ENCODE data around the gene RALY.

Gene RALY

DNA sequence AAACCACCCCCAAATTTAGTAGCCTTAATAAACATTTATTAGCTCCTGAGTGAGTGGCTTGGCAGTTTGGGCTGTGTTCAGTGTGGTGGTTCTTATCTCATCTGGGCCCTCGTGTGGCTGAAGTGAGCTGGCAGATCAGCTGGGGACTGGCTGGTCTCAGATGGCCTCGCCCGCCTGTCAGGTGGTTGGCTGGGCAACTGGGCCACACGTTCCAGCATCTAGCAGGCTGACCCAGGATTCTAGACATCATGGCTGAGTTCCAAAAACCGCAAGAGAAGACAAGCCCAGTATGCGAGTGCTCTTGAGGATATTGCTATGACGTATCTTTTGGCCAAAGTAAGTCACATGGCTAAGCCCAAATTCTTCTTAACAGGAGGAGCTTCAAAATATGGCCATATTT is 89.4 kb downstream of the RALY start:
- no peaks in the 10 kb centered on the region for H3K9me3 ChIP-seq (ENCODE audit: insufficient read depth, low read depth, low read length)
- H3K27me3 ChIP-seq (ENCODE audit: insufficient read depth, low read length): no peaks in the 10 kb centered on the region
- H3K36me3 ChIP-seq (ENCODE audit: insufficient read depth, low read length): peaks cover 66% of the 10 kb centered on the region
- 90% methylated on average over 7 of the region's 7 CpGs for WGBS
- H3K9ac ChIP-seq (ENCODE audit: low read depth, low read length): no peak overlapping the region
- H3K27ac ChIP-seq (ENCODE audit: low read depth, low read length): no peak overlapping the region
- H3K4me1 ChIP-seq (ENCODE audit: insufficient read depth, low read length): no peaks in the 10 kb centered on the region
- no peak overlapping the region for H3K4me3 ChIP-seq (ENCODE audit: low read length)

DNA sequence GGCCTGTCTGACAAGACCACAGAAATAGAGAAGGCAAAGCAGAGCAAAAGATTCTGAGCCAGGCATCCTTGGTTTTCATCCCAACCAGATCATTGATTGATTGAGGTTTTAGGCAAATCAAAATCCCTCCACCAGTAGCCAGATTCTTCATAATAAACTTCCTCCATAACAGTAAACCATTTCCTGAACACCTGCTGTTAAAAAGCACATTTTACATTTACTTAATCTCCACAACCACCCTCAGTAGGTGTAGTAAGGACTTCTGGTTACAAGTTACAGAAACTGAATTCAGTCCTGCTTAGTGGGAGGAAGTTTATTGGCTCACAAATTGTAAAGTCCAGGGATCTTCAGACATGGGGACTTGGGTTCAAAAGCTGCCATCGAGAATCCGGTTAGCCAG is 90.1 kb downstream of the RALY start:
- Histone ChIP-seq H3K27ac (ENCODE audit: low read depth, low read length) (no peak overlapping the region), H3K4me3 (ENCODE audit: low read length) (no peak overlapping the region), H3K9me3 (ENCODE audit: insufficient read depth, low read depth, low read length) (no peaks in the 10 kb centered on the region), H3K9ac (ENCODE audit: low read depth, low read length) (no peak overlapping the region), H3K4me1 (ENCODE audit: insufficient read depth, low read length) (no peaks in the 10 kb centered on the region), H3K27me3 (ENCODE audit: insufficient read depth, low read length) (no peaks in the 10 kb centered on the region), H3K36me3 (ENCODE audit: insufficient read depth, low read length) (peaks cover 66% of the 10 kb centered on the region)
- 93% methylated on average over 2 of the region's 2 CpGs for WGBS

DNA sequence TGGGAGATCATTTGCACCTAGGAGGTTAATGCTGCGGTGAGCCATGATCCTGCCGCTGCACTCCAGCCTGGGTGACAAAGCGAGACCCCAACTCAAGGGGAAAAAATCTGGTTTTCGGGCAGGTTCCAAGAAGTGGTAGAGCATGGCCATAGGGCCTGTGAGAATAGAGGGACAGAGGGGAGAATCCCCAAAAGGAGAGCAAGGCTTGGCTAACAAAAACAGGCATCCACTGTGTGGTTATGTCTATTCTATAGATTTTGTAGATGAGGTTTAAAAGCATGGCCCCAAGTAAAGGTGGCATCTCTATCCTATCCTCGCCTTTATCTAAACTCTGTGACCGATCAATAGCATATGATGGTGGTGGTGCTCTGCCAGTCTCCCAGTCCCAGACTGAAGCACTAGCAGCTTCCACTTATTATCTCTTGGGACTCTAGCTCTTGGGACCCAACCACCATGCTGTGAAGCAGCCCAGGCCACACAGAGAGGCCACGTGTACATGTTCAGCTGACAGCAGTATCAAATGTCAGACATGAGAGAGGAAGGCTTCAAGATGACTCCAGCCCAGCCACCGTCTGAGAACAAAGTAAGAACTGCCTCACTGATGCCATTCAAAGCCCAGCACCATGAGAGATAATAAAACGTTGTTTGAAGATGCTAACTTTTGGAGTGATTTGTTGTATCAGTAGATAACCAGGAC is 90.7 kb downstream of the RALY start:
- H3K4me1 ChIP-seq (ENCODE audit: insufficient read depth, low read length): no peaks in the 10 kb centered on the region
- peaks cover 66% of the 10 kb centered on the region for H3K36me3 ChIP-seq (ENCODE audit: insufficient read depth, low read length)
- no peak overlapping the region for H3K27ac ChIP-seq (ENCODE audit: low read depth, low read length)
- H3K9me3 ChIP-seq (ENCODE audit: insufficient read depth, low read depth, low read length): no peaks in the 10 kb centered on the region
- 94% methylated on average over 9 of the region's 9 CpGs for WGBS
- no peaks in the 10 kb centered on the region for H3K27me3 ChIP-seq (ENCODE audit: insufficient read depth, low read length)
- H3K9ac ChIP-seq (ENCODE audit: low read depth, low read length): no peak overlapping the region
- H3K4me3 ChIP-seq (ENCODE audit: low read length): no peak overlapping the region

DNA sequence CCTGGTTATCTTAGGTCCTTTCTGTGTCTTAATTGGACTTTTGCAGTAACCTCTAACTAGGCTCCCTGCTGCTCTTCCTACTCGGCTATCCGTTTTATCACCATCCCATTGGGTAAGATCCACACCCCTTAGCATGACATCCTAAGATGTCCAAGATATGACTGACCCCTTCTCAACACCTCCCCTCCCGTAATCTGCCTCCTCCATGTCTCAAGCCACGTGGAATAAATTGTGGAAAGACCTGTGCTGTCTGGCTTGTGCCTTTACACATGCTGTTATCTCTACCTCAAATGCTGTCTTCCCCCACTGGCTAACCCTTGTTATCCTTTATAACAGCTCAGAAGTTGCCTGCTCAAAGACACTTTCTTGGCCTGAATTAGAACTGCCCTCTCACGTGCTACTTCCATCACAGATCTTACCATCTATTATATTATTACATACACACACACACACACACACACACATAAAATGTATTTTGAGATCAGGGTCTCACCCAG is 91.9 kb downstream of the RALY start:
- 93% methylated on average over 5 of the region's 5 CpGs for WGBS
- Histone ChIP-seq H3K4me3 (ENCODE audit: low read length) (no peak overlapping the region), H3K27me3 (ENCODE audit: insufficient read depth, low read length) (no peaks in the 10 kb centered on the region), H3K27ac (ENCODE audit: low read depth, low read length) (no peak overlapping the region), H3K4me1 (ENCODE audit: insufficient read depth, low read length) (no peaks in the 10 kb centered on the region), H3K9ac (ENCODE audit: low read depth, low read length) (no peak overlapping the region), H3K9me3 (ENCODE audit: insufficient read depth, low read depth, low read length) (no peaks in the 10 kb centered on the region), H3K36me3 (ENCODE audit: insufficient read depth, low read length) (peaks cover 71% of the 10 kb centered on the region)

DNA sequence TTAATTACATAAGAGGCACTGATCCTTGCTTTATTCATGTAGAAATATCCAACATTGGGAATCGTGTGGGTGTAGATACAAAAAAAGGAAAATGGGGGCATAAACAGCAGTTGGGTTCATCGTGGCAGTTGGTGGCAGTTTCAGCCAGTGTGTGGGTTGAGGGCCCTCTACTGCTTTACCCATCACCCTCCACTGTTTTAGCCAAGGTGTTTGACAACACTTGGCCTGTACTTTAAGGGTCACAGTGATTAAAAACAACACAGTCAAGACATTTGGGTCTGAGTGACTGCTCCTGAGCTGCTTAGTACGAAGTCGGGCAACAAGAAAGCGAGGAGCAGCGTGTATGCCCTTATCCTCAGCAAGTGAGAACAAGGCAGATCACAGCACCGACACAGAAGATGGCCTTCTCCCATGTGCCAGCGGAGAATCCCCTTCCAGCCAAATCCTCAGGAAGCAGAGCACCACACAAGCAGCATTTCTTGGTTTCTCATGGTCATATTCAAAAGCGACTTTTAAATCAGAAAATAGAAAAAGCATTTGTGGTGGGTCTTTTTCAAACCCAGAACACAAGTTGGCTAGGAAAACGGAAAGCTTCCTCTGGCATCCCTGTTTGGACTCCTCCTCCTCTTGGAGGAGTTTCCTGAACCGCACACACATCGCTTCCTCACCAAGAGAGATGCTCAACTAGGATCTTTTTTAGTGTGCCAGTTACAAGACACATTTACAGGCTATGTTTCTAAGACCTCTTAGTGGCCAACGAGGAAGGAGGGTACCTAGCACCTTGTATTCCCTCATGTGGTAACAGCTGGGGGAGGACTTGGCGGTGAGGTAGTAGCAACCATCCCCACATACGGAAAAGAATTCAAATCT is 94.8 kb downstream of the RALY start:
- peaks cover 77% of the 10 kb centered on the region for H3K36me3 ChIP-seq (ENCODE audit: insufficient read depth, low read length)
- H3K27ac ChIP-seq (ENCODE audit: low read depth, low read length): no peak overlapping the region
- no peaks in the 10 kb centered on the region for H3K4me1 ChIP-seq (ENCODE audit: insufficient read depth, low read length)
- no peaks in the 10 kb centered on the region for H3K9me3 ChIP-seq (ENCODE audit: insufficient read depth, low read depth, low read length)
- H3K9ac ChIP-seq (ENCODE audit: low read depth, low read length): no peak overlapping the region
- no peaks in the 10 kb centered on the region for H3K27me3 ChIP-seq (ENCODE audit: insufficient read depth, low read length)
- WGBS: 95% methylated on average over 15 of the region's 15 CpGs
- H3K4me3 ChIP-seq (ENCODE audit: low read length): no peak overlapping the region

DNA sequence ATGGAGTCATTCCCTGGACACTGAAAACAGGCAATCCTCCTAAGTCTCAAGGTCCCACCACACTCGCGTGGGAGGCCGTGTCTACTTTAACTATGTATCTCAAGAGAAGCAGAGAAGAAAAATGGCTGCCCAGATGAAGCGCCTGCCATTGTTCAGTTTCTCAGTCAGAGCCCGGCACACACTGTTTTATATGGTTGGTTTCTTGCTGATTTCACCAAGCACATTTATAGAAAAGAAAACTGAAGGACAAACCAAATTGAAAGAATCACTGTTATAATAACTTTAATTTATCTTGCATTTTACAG is 95.4 kb downstream of the RALY start:
- H3K4me1 ChIP-seq (ENCODE audit: insufficient read depth, low read length): no peaks in the 10 kb centered on the region
- H3K4me3 ChIP-seq (ENCODE audit: low read length): no peak overlapping the region
- no peak overlapping the region for H3K27ac ChIP-seq (ENCODE audit: low read depth, low read length)
- peaks cover 77% of the 10 kb centered on the region for H3K36me3 ChIP-seq (ENCODE audit: insufficient read depth, low read length)
- H3K9me3 ChIP-seq (ENCODE audit: insufficient read depth, low read depth, low read length): no peaks in the 10 kb centered on the region
- H3K27me3 ChIP-seq (ENCODE audit: insufficient read depth, low read length): no peaks in the 10 kb centered on the region
- WGBS: 100% methylated on average over 3 of the region's 5 CpGs
- H3K9ac ChIP-seq (ENCODE audit: low read depth, low read length): no peak overlapping the region

DNA sequence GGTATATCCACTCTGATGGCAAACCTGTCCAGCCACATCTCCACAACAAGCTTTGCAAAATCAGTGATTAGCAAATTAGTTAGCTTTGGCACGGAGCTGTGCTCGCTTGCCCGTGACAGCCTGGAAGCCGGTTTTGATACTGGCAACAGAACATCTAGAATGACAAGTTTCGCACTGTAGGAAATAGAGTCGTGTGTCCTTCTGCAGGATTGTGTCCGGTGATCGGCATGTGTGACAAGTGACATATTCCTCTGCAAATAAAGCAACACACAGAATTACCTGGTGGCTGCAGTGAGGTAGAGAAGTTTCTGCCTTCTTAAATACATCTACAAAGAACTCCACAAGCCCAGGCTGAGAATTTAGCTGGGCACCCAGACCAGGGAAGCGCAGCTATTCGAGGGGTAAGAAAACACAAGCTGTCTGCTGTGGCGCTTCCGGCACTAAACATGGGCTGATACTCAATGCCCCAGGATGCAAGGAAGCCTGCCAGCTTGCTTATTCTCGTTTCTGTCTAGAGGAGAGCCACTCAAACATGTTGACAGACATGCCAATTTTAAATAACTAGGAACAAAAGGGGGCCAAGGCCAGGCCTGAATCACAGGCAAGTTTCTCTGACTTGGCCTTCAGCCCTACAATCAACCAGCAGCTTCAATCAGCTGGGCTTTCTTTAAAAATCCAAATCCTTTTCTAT is 96.1 kb downstream of the RALY start:
- no peaks in the 10 kb centered on the region for H3K4me1 ChIP-seq (ENCODE audit: insufficient read depth, low read length)
- no peak overlapping the region for H3K9ac ChIP-seq (ENCODE audit: low read depth, low read length)
- peaks cover 79% of the 10 kb centered on the region for H3K36me3 ChIP-seq (ENCODE audit: insufficient read depth, low read length)
- 97% methylated on average over 13 of the region's 13 CpGs for WGBS
- no peak overlapping the region for H3K4me3 ChIP-seq (ENCODE audit: low read length)
- no peaks in the 10 kb centered on the region for H3K27me3 ChIP-seq (ENCODE audit: insufficient read depth, low read length)
- no peaks in the 10 kb centered on the region for H3K9me3 ChIP-seq (ENCODE audit: insufficient read depth, low read depth, low read length)
- no peak overlapping the region for H3K27ac ChIP-seq (ENCODE audit: low read depth, low read length)

DNA sequence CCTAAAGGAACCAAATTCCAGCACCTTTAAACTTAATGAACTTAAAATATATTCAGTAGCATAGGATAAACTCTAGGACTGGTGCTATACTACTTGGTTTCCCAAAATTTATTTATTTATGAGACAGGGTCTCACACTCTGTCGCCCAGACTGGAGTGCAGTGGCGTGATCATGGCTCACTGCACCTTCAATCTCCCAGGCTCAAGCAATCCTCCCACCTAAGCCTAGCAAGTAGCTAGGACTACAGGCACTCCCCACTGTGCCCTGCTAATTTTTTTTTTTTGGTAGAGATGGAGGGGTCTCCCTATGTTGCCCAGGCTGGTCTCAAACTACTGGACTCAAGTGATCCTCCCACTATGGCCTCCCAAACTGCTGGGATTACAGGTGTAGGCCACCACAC is 96.9 kb downstream of the RALY start:
- peaks cover 87% of the 10 kb centered on the region for H3K36me3 ChIP-seq (ENCODE audit: insufficient read depth, low read length)

DNA sequence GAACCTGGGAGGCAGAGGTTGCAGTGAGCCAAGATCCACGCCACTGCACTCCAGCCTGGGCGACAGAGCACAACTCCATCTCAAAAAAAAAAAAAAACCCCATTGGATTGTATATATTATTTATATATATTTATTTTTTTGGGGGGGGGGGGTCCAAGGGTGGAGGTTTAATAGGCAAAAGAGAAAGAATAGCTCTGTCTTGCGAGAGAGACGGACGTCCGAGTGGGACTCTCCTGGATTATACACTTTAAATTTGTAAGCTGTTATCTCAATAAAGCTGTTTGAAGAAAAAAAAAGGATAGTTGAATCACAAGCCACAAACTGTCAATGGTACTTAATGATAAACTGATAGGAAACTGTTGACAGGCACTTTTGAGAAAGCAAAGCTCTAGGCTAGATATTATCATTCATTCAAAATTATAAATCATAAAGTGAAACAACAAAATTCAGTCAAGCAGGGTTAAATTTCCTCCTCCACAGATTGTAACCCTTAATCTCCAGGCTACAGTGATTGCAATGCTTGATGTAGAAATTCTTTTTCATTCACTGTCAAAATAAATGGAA is 98.0 kb downstream of the RALY start:
- H3K36me3 ChIP-seq (ENCODE audit: insufficient read depth, low read length): peaks cover 89% of the 10 kb centered on the region
- H3K9me3 ChIP-seq (ENCODE audit: insufficient read depth, low read depth, low read length): no peaks in the 10 kb centered on the region
- H3K9ac ChIP-seq (ENCODE audit: low read depth, low read length): no peak overlapping the region
- H3K4me3 ChIP-seq (ENCODE audit: low read length): no peak overlapping the region
- H3K4me1 ChIP-seq (ENCODE audit: insufficient read depth, low read length): no peaks in the 10 kb centered on the region
- 98% methylated on average over 4 of the region's 6 CpGs for WGBS
- no peaks in the 10 kb centered on the region for H3K27me3 ChIP-seq (ENCODE audit: insufficient read depth, low read length)
- H3K27ac ChIP-seq (ENCODE audit: low read depth, low read length): no peak overlapping the region

More for the DNA sequence above, 96.9 kb downstream of the RALY start:
- H3K27ac ChIP-seq (ENCODE audit: low read depth, low read length): no peak overlapping the region
- no peaks in the 10 kb centered on the region for H3K27me3 ChIP-seq (ENCODE audit: insufficient read depth, low read length)
- no peak overlapping the region for H3K4me3 ChIP-seq (ENCODE audit: low read length)
- H3K4me1 ChIP-seq (ENCODE audit: insufficient read depth, low read length): no peaks in the 10 kb centered on the region
- no peak overlapping the region for H3K9ac ChIP-seq (ENCODE audit: low read depth, low read length)
- WGBS: 92% methylated on average over 2 of the region's 2 CpGs
- H3K9me3 ChIP-seq (ENCODE audit: insufficient read depth, low read depth, low read length): no peaks in the 10 kb centered on the region

DNA sequence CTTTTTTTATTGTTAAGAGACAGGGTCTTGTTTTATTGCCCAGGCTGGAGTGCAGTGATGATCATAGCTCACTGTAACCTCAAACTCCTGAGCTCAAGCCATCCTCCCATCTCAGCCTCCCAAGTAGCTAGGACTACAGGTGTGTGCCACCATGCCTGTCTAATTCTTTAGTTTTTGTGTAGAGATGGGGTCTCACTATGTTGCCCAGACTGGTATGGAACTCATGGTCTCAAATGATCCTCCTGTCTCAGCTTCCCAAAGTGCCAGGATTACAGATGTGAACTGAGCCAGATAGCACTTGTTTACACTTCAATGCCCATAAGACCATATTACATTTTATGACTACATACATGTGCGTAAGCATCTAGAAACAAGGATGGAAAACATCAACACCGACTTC is 100.2 kb downstream of the RALY start:
- Histone ChIP-seq H3K4me3 (ENCODE audit: low read length) (no peak overlapping the region), H3K4me1 (ENCODE audit: insufficient read depth, low read length) (no peaks in the 10 kb centered on the region), H3K27me3 (ENCODE audit: insufficient read depth, low read length) (no peaks in the 10 kb centered on the region), H3K36me3 (ENCODE audit: insufficient read depth, low read length) (peaks cover 98% of the 10 kb centered on the region), H3K9me3 (ENCODE audit: insufficient read depth, low read depth, low read length) (no peaks in the 10 kb centered on the region), H3K27ac (ENCODE audit: low read depth, low read length) (no peak overlapping the region), H3K9ac (ENCODE audit: low read depth, low read length) (no peak overlapping the region)
- WGBS: 90% methylated on average over 2 of the region's 2 CpGs

DNA sequence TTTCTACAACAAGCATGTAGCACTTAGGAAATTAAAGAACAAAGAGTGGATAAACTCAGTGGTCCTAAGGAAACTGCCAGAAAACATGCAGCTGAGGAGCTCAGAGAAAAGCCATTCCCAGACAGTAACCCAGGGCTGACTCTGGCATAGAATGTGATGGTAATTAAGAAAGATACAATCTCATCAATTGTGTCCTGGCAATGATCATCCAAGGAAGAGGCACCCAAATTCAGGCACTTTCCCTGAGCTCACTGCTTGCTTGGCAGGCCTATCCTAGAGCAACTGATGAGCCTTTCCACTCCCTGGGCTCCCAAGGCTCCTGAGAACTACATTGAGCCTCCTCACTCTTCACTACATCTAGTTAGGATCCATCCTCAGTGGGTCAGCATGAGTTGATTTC is 102.1 kb downstream of the RALY start:
- no peaks in the 10 kb centered on the region for H3K4me1 ChIP-seq (ENCODE audit: insufficient read depth, low read length)
- H3K36me3 ChIP-seq (ENCODE audit: insufficient read depth, low read length): peaks cover 98% of the 10 kb centered on the region

More for the DNA sequence above, 102.1 kb downstream of the RALY start:
- H3K27me3 ChIP-seq (ENCODE audit: insufficient read depth, low read length): no peaks in the 10 kb centered on the region
- H3K4me3 ChIP-seq (ENCODE audit: low read length): no peak overlapping the region
- no peak overlapping the region for H3K27ac ChIP-seq (ENCODE audit: low read depth, low read length)
- H3K9ac ChIP-seq (ENCODE audit: low read depth, low read length): no peak overlapping the region
- no peaks in the 10 kb centered on the region for H3K9me3 ChIP-seq (ENCODE audit: insufficient read depth, low read depth, low read length)

Data from HUES64 (cell line).